Stimulated activated CD4-positive, alpha-beta T cell treated with anti-CD3 and anti-CD28 coated beads, Interleukin-1b, Interleukin-23, amount 100 ng/mL, for 48 hours (primary cell): Measurements from ENCODE around the gene UNK.

Experiments
- DNase-seq: peaks from one replicate; pipeline ENCODE4 v3.0.0-alpha.2; 2020

Gene UNK, protein sequence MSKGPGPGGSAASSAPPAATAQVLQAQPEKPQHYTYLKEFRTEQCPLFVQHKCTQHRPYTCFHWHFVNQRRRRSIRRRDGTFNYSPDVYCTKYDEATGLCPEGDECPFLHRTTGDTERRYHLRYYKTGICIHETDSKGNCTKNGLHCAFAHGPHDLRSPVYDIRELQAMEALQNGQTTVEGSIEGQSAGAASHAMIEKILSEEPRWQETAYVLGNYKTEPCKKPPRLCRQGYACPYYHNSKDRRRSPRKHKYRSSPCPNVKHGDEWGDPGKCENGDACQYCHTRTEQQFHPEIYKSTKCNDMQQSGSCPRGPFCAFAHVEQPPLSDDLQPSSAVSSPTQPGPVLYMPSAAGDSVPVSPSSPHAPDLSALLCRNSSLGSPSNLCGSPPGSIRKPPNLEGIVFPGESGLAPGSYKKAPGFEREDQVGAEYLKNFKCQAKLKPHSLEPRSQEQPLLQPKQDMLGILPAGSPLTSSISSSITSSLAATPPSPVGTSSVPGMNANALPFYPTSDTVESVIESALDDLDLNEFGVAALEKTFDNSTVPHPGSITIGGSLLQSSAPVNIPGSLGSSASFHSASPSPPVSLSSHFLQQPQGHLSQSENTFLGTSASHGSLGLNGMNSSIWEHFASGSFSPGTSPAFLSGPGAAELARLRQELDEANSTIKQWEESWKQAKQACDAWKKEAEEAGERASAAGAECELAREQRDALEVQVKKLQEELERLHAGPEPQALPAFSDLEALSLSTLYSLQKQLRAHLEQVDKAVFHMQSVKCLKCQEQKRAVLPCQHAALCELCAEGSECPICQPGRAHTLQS

DNA sequence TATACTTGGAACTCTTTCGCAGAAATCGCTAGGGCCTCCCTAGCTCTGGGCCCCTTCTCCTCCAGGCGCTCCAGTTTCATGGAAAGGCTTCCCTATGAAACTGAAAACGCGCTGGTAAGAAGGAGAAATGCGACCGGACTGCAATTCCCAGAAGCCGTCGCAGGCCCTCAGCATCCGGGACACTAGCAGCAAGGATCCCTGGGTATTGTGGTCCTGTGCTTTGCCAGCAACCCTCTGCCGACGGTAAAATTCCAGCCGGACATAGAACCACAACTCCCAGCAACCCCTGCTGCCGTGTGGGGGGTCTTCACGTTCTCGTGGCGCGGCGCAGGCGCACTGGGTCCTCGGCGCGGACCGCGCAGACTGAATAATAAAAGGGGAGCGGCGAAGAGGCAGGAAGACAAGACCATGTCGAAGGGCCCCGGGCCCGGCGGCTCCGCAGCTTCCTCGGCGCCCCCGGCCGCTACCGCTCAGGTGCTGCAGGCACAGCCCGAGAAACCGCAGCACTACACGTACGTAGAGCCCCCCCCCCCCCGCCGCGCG is at the start of gene UNK:
Gene UNK, plus strand, starts transcription at position 334 of the 543 bp plus-strand sequence. Its CDS starts 75 bp downstream, at position 409.
- peak; percentile 96 for DNase-seq

GRCh38 chr17:75736173-75736835 is 48.3 kb upstream of the UNK start:
- DNase-seq: no peak

GRCh38 chr17:75737133-75737962 is 47.3 kb upstream of the UNK start:
- no peak for DNase-seq

DNA sequence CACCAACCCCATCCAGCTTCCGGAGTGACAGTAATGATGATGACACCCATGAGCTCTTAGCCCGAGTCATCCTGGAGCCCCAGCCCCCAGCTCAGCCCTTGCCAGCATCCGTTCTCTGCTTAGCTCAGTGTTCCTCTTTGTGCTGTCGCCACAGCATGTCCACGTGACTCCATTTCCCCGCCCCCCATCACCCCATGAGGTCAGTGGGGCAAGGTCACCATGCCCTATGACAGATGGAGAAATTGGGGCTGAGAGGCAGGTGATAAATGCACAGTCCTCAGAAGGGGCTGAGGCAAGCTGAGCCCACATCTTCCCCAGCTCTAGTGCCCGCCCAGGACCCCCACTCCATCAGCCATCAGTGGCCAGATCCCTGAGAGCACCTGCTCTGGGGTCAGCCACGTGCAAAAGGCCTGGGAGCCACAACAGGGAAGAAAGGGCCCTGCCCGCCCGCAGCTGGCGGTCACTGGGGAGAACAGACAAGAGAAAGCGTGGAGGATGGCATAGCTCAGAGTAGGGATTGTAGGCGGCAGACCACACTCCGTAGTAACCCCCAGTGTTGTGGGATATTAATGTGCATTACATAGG is 46.3 kb upstream of the UNK start:
- peak; percentile 62 for DNase-seq

GRCh38 chr17:75739174-75739573 is 45.4 kb upstream of the UNK start:
- no peak for DNase-seq

DNA sequence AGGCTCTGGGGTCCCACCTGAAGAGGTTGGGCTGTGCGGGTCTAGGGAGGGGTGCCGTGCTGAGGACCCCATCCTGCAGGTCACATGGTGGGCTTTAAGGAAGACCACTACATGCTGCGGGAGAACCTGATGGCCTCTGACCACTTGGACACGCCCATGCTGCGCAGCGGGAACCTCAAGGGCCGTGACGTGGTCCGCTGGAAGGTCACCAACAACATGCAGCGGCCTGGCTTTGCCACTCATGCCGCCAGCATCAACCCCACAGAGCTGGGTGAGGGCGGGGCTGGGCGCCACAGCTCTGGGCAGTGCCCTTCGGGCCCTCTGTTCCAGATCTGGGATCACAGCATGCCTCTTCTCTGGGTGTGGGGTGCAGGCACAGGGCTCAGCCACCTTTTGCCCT is 44.8 kb upstream of the UNK start:
- DNase-seq: no peak

GRCh38 chr17:75740215-75740614 is 44.4 kb upstream of the UNK start:
- no peak for DNase-seq

DNA sequence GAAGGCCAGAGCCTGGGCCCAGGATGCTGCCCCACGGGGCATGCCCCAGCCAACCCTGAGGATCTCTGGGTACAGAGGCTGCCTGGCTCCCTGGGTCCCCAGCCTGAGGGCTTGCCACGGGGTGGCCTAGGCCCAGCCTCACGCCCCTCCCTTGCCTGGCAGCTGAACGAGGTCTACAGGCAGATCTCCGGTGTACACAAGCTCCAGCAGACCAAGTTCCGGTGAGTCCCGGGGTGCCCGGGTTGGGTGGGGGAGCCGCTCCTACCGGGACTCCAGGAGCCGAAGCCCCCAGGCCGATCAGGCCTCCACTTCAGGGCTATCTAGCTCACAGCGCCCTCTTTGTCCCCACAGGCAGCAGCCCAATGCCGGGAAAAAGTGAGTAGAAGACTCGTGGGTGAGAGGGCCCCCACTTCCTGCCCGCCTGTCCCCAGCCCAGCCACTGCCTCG is 44.0 kb upstream of the UNK start:
- no peak for DNase-seq

DNA sequence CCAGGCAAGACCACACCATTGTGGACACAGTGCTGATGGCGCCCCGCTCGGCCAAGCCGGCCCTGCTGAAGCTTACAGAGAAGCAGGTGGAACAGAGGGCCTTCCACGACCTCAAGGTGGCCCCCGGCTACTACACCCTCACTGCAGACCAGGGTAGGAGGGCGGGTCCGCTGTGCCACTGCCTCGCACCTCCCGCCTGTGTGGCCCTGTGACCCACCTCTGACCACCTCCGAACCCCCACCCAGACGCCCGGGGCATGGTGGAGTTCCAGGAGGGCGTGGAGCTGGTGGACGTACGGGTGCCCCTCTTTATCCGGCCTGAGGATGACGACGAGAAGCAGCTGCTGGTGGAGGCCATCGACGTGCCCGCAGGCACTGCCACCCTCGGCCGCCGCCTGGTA is 42.3 kb upstream of the UNK start:
- DNase-seq: no peak

DNA sequence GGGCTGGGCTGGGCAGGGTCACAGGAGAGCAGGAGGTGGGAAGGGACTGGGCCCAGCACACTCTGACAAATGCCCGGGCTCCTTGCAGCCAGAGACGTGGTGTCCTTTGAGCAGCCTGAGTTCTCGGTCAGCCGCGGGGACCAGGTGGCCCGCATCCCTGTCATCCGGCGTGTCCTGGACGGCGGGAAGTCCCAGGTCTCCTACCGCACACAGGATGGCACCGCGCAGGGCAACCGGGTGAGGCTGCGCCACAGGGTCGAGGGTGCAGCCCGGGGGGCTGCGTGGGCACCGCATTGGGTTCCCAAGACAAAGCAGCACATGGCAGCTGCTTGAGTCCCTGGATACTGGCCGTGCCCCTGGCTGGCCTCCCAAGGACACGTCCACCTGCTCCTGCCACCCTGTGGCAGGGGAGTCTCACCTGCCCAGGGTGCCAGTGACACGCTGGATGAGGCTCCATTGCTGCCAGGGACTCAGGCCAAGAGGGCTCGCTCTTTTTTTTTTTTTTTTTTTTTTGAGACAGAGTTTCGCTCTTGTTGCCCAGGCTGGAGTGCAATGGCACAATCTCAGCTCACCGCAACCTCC is 40.9 kb upstream of the UNK start:
- DNase-seq: no peak

GRCh38 chr17:75748706-75749105 is 35.9 kb upstream of the UNK start:
- DNase-seq: no peak

GRCh38 chr17:75749545-75750389 is 34.8 kb upstream of the UNK start:
- DNase-seq: peak; percentile 86

- no peak for DNase-seq
Observed at GRCh38 chr17:75750661-75751423, 33.8 kb upstream of the UNK start.

DNA sequence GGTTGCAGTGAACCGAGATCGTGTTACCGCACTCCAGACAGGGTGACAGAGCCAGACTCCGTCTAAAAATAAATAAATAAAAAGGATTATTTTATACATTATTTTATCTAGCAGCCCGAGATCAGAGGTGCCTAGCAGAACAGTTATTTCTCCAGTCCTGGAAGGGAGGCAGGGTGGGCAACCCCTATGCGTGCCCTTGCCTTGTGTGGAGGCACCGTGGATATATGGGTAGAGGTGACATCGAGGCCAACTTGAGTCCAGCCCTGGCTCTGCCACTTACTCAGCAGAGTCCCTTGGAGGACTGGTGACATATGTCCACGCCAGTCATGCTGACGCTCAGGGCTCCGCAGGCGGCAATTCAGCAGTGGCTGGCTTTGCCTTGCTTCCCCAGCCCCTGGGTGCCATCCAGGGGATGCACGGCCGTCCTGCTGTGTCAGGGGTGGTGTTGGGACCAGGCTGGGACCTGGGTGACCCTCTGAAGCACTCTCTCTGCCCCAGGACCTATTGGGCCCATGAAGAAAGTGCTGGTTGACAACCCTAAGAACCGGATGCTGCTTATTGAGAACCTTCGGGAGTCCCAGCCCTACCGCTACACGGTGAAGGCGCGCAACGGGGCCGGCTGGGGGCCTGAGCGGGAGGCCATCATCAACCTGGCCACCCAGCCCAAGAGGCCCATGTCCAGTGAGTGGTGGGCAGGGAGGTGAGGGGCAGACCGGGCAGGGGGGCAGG is 32.8 kb upstream of the UNK start:
- DNase-seq: no peak

GRCh38 chr17:75752405-75752709 is 32.2 kb upstream of the UNK start:
- DNase-seq: no peak

DNA sequence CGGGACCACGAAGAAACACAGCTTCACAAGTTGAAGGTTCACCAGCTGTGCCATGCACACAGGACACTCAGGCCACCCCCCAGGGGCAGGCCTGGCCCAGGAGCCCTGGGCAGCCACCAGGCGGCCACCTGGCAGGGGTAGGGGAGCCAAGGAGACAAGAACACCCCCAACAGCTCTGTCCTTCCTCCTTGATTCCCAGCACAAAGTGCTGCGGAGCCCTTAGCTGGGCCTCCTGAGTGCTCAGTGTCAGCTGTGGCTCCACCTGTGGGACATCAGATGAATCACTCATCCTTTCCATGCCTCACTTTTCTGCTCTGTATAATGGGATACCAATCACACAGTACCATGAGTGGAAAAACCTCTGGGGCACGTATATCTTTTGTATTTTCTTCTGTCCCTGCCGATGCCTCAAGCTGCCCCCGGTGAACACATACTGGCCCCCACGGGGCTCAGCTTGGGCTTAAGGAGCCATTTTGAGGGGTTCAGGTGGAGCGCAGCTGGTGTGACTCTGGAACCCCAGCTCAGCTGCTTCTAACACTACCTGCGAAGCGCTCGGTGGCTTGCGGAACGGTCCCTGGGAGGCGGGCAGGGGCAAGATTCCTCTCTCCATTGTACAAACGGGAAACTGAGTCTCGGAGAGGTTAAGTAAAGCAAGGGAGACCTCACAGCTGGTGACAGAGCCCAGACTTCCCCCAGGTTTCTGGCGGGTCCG is 31.6 kb upstream of the UNK start:
- DNase-seq: no peak

DNA sequence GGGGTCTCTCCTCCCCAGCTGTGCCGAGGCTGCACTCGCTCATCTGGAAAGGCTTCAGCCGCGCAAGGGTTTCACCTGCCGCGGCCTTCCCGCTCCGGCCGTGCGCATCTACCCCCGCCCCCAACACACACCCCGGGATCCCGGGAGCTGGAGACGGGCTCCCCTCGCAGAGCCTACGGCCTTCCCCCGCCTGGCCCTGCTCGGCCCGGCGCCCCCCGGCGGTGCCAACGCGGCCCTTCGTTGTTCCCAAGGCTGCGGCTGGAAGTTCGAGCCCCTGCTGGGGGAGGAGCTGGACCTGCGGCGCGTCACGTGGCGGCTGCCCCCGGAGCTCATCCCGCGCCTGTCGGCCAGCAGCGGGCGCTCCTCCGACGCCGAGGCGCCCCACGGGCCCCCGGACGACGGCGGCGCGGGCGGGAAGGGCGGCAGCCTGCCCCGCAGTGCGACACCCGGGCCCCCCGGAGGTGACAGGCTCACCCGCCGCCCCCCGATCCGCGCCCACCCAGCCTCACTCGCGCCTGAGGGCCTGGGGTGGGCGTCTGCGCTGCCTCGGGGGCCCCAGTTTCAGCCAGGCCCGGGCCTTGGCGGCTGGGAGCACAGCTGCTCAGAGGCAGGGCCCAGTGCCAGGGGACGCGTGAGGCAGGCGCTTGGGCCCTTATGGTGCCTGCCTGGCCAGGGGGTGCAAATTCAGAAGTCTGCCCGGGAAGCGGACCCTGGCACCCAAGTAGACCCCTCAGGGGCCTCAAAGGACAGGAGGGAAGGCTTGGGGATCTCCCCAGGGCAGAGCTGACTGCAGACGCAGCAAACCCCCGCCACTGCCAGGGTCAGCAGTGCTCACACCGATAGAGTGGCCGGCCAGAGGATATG is 30.9 kb upstream of the UNK start:
- DNase-seq: peak; percentile 66
